Measurements from ENCODE around the gene ZCCHC3. TPM values are rescaled to one million over a fixed set of nuclear protein-coding genes. Genes with fewer than 3 reads are reported as not detected.

The ZCCHC3 gene
- total RNA-seq, 2 experiments from 2014 or later, result 19.3 to 19.5 TPM

DNA sequence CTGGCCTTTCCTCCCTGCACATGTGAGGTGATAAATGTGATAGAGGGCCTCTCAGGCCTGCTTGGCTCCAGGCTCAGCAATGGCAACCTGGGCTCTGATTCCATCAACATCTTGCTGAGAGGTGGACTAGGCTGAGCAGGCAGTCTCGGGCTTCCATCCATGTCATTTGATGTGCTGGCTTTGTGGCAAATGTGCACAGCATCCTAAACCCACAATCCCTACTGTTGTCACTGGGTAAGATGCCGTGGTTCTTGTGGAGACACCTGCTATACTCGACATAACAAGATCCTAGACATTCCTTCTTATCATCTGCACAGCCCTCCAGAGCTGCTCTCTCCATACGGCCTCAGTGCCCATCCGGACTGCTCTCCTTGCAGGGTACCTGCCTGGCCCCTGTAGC lies 2.8 kb upstream of the ZCCHC3 start:
- CTCF ChIA-PET, result interaction anchor here (0.9 to 2.2 kb wide), 2 partner anchors 28 to 36 kb away, joined by 3 to 6 read pairs; no protein-coding TSS in a partner anchor
- DNase-seq (no peak), ATAC-seq (ENCODE audit: poor library complexity) (no peak)
- H3K4me3 ChIP-seq (ENCODE audit: low read length), result no peak overlapping the region
- H3K27me3 ChIP-seq (ENCODE audit: control insufficient read depth in 1 of 2, insufficient read depth in 2 of 2, low read length in 2 of 2), result no peaks in the 10 kb centered on the region
- POLR2A ChIA-PET, result interaction anchor here (1.3 kb wide), 1 partner anchor 29 kb away, joined by 4 read pairs; no protein-coding TSS in a partner anchor
- peaks cover 38% of the 10 kb centered on the region for H3K4me1 ChIP-seq (ENCODE audit: insufficient read depth, low read length)
- no peak overlapping the region for H3K27ac Mint-ChIP-seq
- H3K36me3 Mint-ChIP-seq (ENCODE audit: low read depth), result peaks cover 22% of the 10 kb centered on the region
- H3K4me3 Mint-ChIP-seq, result peak overlapping the region; percentile 27
- H3K9me3 Mint-ChIP-seq, result no peaks in the 10 kb centered on the region
- intact Hi-C loops (cut with DNase I, micrococcal nuclease), result loop anchor here in 1 of 2 experiments (5.0 kb wide), 1 partner anchor 248 kb away; the partner anchor contains the start of gene CSNK2A1
- no peaks in the 10 kb centered on the region for H3K27me3 Mint-ChIP-seq
- TF ChIP-seq, protein P1, sequence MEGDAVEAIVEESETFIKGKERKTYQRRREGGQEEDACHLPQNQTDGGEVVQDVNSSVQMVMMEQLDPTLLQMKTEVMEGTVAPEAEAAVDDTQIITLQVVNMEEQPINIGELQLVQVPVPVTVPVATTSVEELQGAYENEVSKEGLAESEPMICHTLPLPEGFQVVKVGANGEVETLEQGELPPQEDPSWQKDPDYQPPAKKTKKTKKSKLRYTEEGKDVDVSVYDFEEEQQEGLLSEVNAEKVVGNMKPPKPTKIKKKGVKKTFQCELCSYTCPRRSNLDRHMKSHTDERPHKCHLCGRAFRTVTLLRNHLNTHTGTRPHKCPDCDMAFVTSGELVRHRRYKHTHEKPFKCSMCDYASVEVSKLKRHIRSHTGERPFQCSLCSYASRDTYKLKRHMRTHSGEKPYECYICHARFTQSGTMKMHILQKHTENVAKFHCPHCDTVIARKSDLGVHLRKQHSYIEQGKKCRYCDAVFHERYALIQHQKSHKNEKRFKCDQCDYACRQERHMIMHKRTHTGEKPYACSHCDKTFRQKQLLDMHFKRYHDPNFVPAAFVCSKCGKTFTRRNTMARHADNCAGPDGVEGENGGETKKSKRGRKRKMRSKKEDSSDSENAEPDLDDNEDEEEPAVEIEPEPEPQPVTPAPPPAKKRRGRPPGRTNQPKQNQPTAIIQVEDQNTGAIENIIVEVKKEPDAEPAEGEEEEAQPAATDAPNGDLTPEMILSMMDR (IDR thresholded peaks at IDR 0.05), result no peak
- no peaks in the 10 kb centered on the region for H3K9me3 ChIP-seq (ENCODE audit: control insufficient read depth in 1 of 2, insufficient read depth in 1 of 2, low read length in 2 of 2)
- H3K36me3 ChIP-seq (ENCODE audit: insufficient read depth, low read length), result peaks cover 4% of the 10 kb centered on the region
- H3K4me1 Mint-ChIP-seq (ENCODE audit: low read depth), result peaks cover 40% of the 10 kb centered on the region
- no peak overlapping the region for H3K27ac ChIP-seq (ENCODE audit: low read depth in 1 of 2, low read length in 2 of 2)

DNA sequence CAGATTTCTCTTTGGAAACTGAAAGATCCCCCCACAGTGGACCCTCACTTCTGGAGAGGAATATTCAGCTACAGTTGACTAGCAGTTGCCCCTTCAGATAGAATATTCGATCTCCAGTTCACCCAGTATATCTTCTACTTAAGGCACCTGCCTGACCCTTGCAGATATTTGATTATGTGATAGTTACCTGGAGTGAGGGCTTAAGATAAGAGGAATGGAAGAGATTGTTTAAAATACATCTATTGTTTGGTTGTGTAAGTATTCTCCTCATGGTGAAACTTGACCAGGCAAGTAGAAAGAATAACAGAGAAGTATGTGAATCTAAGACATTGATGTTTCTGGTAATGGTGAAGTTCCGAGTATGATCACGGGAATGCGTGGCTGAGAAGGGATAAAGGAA lies 1.6 kb upstream of the ZCCHC3 start:
- TF ChIP-seq, protein P1 (IDR thresholded peaks at IDR 0.05), result no peak
- DNase-seq, result no peak
- H3K4me1 ChIP-seq (ENCODE audit: insufficient read depth, low read length), result peaks cover 38% of the 10 kb centered on the region
- no peaks in the 10 kb centered on the region for H3K27me3 ChIP-seq (ENCODE audit: control insufficient read depth in 1 of 2, insufficient read depth in 2 of 2, low read length in 2 of 2)
- H3K9me3 ChIP-seq (ENCODE audit: control insufficient read depth in 1 of 2, insufficient read depth in 1 of 2, low read length in 2 of 2), result no peaks in the 10 kb centered on the region
- CTCF ChIA-PET, result interaction anchor here (2.6 kb wide), 1 partner anchor 35 kb away, joined by 20 read pairs; no protein-coding TSS in a partner anchor
- peak overlapping the region; percentile 80 for H3K4me3 Mint-ChIP-seq
- no peak overlapping the region for H3K4me3 ChIP-seq (ENCODE audit: low read length)
- peak overlapping the region; percentile 65 for H3K27ac Mint-ChIP-seq
- intact Hi-C loops (cut with DNase I, micrococcal nuclease), result loop anchor here in 1 of 2 experiments (5.0 kb wide), 1 partner anchor 246 kb away; the partner anchor contains the start of gene CSNK2A1
- H3K27ac ChIP-seq (ENCODE audit: low read depth in 1 of 2, low read length in 2 of 2), result no peak overlapping the region
- no peak for ATAC-seq (ENCODE audit: poor library complexity)
- H3K36me3 Mint-ChIP-seq (ENCODE audit: low read depth), result peaks cover 26% of the 10 kb centered on the region
- peaks cover 15% of the 10 kb centered on the region for H3K36me3 ChIP-seq (ENCODE audit: insufficient read depth, low read length)
- no peaks in the 10 kb centered on the region for H3K27me3 Mint-ChIP-seq
- POLR2A ChIA-PET, result interaction anchor here (3.5 to 6.2 kb wide), 2 partner anchors 28 to 34 kb away, joined by 20 to 114 read pairs; partner anchors contain the start of gene SOX12
- peaks cover 44% of the 10 kb centered on the region for H3K4me1 Mint-ChIP-seq (ENCODE audit: low read depth)
- H3K9me3 Mint-ChIP-seq, result no peaks in the 10 kb centered on the region

DNA sequence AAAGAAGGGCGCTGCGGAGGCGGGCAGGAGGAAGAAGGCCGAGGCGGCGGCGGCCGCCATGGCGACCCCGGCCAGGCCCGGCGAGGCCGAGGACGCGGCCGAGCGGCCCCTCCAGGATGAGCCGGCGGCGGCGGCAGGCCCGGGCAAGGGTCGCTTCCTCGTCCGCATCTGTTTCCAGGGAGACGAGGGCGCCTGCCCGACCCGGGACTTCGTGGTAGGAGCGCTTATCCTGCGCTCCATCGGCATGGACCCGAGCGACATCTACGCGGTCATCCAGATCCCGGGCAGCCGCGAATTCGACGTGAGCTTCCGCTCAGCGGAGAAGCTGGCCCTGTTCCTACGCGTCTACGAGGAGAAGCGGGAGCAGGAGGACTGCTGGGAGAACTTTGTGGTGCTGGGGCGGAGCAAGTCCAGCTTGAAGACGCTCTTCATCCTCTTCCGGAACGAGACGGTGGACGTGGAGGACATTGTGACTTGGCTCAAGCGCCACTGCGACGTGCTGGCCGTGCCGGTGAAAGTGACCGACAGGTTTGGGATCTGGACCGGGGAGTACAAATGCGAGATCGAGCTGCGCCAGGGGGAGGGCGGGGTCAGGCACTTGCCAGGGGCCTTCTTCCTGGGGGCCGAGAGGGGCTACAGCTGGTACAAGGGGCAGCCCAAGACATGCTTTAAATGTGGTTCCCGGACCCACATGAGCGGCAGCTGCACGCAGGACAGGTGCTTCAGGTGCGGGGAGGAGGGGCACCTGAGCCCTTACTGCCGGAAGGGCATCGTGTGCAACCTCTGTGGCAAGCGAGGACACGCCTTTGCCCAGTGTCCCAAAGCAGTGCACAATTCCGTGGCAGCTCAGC lies 780 bp downstream of the ZCCHC3 start:
- TF ChIP-seq, protein P1 (IDR thresholded peaks at IDR 0.05), result no peak
- ChIA-PET CTCF (interaction anchor here (1.0 to 2.6 kb wide), 3 partner anchors 26 to 33 kb away, joined by 3 to 20 read pairs (median 5); no protein-coding TSS in a partner anchor), POLR2A (interaction anchor here (0.8 to 6.2 kb wide), 10 partner anchors 11 to 246 kb away, joined by 3 to 114 read pairs (median 5); partner anchors contain the start of genes CSNK2A1, DEFB129 and SOX12)
- H3K36me3 ChIP-seq (ENCODE audit: insufficient read depth, low read length), result peaks cover 16% of the 10 kb centered on the region
- H3K27me3 ChIP-seq (ENCODE audit: control insufficient read depth in 1 of 2, insufficient read depth in 2 of 2, low read length in 2 of 2), result no peaks in the 10 kb centered on the region
- ATAC-seq (ENCODE audit: poor library complexity), result peak; percentile 32
- H3K4me1 Mint-ChIP-seq (ENCODE audit: low read depth), result peaks cover 47% of the 10 kb centered on the region
- H3K4me1 ChIP-seq (ENCODE audit: insufficient read depth, low read length), result peaks cover 30% of the 10 kb centered on the region
- peak overlapping the region; percentile 97 for H3K27ac Mint-ChIP-seq
- H3K9me3 Mint-ChIP-seq, result no peaks in the 10 kb centered on the region
- peak overlapping the region; percentile 98 for H3K4me3 Mint-ChIP-seq
- peaks cover 30% of the 10 kb centered on the region for H3K36me3 Mint-ChIP-seq (ENCODE audit: low read depth)
- peak; percentile 14 to 75 (median 33) for DNase-seq
- H3K27me3 Mint-ChIP-seq, result no peaks in the 10 kb centered on the region
- peak overlapping the region; percentile 93 for H3K4me3 ChIP-seq (ENCODE audit: low read length)
- peak overlapping the region; percentile 76 to 78 for H3K27ac ChIP-seq (ENCODE audit: low read depth in 1 of 2, low read length in 2 of 2)
- intact Hi-C loops (cut with DNase I, micrococcal nuclease), result loop anchor here (1.0 to 5.0 kb wide), 2 partner anchors 27 to 244 kb away; partner anchors contain the start of genes SOX12 (in 2 of the 2) and CSNK2A1 (in 1 of the 2)
- H3K9me3 ChIP-seq (ENCODE audit: control insufficient read depth in 1 of 2, insufficient read depth in 1 of 2, low read length in 2 of 2), result no peaks in the 10 kb centered on the region
